Left cardiac atrium (tissue), 4 donors: ENCODE results near the gene CDX2. TPM values are rescaled to one million over a fixed set of nuclear protein-coding genes. Genes with fewer than 3 reads are reported as not detected.

Experiments used
- ATAC-seq, 2 donors: fragments of 200-7000 bp; cut with Tn5 transposase; one replicate each; pipeline ENCODE4 v1.9.1; 2020; ENCODE audit warnings: mild to moderate bottlenecking in 2 of 2, moderate library complexity in 2 of 2
- DNase-seq: peaks from one replicate; pipeline ENCODE4 v3.0.0-alpha.2; 2020
- intact Hi-C, 2 donors: fragments of 100-400 bp; cut with DNase I; formaldehyde crosslinking; loops; one replicate each; pipeline versions ENCODE4 v1.14.1 to v1.15.1; 2022 to 2023
- total RNA-seq, 2 donors: library from RNA; stranded (reverse); fragmentation: NEBNext Ultra II Directional; extraction: Animal tissue kit (Norgen Biotek cat#: 25700); gene quantifications; one replicate each; pipeline ENCODE4 v1.2.1, GENCODE V29; 2021
- donor health status: DM: no; HTN: yes; CAD: no.
- donor health status: DM: no; HTN: yes; CAD: no; lungs with severe emphysema.
- donor health status: DM: yes; HTN: yes; CAD: no.
- donor health status: Dilated cardiomyopathy.

The CDX2 gene
- total RNA-seq, 2 donors from 2014 or later, result not detected

DNA sequence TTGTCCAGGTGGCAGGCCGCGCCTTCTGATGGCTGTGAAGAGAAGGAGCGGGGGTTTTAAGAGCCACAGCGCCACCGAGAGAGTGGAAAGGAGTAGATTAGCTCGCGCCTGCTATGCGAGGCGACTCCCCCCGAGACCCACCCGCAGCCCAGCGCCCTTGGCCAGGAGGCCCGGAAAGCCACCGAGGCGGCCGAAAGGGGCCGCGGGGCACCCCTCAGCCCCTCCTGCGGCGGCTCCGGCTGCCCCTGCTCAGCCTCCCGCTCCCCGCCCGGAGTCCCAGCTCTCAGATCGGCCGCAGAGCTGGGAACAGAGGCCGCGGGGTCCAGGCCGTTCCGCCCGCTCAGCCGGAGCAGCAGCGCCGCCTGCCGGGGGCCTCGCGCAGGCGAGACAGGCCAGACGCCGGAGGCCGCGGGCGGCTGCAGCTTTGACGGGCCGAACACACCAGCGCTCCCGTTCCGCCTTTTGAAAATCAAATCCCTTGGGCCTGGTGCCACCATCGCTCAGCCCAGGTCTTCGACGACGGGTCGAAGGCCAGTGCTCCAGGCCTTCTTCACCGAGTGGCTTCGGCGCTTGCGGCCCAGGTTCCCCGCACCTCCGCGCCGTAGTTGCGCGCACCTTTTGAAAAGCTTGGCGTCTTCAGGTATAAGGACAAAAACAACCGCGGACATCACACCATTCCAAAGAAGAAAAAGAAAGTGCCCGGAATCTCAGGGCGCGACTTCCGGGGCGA, 15.3 kb downstream of the CDX2 start:
- intact Hi-C loops, result no loop called here
- peak; percentile 98 to 99 for ATAC-seq

DNA sequence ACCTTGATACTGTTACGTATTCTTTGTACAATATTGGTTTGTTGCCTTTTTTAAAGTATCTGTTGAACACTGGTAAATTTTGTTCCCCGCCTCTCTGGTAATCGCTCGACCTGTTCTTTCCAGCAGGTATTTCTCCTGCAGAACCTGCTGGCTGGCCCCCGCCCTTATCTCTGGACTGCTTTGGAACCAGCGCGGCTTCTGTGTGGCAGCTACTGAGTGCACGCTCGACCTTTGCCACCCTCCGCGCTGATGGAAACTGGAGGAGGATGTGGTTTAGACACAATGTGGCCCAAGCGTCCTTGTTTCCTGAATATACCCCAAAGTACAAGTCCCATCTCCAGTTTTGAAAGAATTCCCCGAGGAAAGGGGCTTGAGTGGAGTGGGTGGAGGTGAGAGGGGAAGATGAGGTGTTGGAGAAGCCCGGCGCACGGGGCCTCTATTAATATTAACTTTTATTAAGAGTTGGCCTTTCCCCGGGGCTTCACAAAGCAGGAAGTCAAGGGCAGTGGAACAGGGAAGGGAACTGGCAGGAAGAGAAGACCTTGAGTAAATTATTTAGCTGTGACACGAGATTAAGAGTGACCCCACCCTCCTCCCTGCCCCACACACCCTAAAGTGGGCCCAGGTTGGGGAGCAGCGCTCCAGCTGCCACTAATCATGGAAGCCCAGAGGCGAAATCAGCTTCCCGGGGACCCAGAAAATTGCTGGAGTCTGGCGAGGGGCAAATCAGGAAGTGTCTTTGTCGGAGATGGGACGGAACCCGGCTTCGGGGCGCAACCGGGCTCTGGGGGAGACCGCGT, 16.0 kb downstream of the CDX2 start:
- peak in 1 of 2 donors; percentile 36 for ATAC-seq
- intact Hi-C loops, result no loop called here
- DNase-seq, result no peak

More for the DNA sequence above, 15.3 kb downstream of the CDX2 start:
- peak; percentile 74 for DNase-seq

DNA sequence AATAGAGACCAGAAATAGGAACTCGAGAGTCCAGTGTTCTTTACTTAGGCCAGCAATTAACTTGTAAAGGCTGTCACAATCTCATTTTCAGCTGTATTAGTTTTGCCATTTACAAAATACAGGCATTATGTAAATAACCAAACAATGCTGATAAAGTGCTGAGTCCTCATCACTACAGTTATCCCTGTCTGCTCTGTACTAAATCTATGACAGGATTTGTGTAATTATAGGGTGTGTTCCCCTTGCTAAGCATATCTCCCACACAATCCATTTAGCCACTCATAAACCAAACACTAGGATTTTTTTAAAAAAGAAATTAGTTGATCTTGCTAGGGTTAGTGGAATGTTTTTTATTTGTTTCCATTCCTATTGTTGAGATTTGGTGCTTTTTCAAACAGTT, 26.1 kb downstream of the CDX2 start:
- ATAC-seq, result no peak
- intact Hi-C loops, result no loop called here
- DNase-seq, result no peak

DNA sequence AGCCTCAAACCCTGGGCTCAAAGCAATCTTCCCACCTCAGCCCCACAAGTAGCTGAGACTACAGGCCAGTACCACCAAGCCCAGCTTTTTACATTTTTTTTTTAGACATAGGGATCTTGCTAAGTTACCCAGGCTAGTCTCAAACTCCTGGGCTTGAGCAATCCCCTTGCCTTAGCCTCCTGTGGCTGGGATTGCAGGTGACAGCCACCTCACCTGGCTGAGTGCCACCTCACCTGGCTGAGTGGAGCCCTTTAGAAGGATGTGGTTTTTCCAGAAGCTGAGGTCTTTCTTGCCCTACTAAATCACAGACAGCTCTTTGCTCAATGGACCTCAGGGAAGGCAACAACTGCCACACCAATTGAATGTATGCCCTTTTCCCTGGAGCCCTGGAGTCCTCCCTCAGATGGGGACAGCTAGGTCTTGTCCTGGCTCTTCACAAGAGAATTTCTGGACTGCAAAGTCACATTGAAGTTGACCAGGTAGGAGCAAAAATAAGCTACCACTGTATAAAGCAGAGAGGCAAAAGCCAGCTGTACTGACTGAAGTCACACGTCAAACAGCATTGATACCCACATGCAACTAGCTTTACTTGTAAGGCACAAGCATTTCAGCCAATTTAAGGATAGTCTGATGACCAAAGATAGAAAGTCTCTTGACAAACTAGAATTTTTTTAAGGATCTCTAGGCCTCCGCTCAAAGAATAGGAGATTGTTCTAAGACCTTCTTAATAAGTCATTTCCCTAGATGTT, 35.4 kb downstream of the CDX2 start:
- intact Hi-C loops, result no loop called here
- ATAC-seq (no peak), DNase-seq (no peak)

DNA sequence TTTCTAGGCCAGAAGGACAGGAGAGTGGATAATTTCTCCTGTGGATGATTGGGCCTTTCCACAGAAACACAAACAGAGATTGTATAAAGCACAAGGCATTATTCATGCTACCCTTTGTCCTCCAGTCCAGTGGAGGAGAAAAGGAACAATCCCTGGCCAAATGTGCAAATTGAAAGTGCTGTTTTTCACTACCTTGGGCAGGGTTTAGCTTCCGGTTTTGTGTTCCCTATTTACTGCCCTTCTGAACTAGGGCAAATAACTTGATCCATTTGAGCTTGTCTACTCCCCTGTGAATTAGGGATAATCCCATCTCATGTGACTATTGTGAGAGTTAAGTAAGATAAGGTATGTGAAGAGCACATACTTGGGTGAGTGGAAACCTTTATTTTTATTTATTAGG, 36.0 kb downstream of the CDX2 start:
- DNase-seq, result no peak
- ATAC-seq, result no peak
- intact Hi-C loops, result no loop called here

DNA sequence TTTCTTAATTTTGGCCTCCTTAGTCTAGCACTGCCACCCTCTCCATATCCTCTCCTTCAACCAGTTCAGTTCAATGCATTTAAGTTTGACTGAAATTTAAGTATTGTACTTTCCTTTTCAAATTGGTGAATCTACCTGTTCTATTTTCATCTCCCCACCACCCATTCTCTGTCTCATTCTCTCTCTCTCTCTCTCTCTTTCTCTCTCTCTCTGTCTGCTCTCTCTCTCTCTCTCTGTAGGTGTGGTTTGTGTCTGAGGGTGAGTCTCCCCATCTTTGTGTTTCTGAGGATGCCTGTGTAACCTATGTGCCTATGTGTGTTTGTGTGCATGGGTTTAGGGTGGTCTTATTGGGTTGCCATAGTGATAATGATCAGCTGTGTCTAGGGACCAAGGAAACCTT, 39.2 kb downstream of the CDX2 start:
- ATAC-seq (no peak), DNase-seq (no peak)
- intact Hi-C loops, result no loop called here

DNA sequence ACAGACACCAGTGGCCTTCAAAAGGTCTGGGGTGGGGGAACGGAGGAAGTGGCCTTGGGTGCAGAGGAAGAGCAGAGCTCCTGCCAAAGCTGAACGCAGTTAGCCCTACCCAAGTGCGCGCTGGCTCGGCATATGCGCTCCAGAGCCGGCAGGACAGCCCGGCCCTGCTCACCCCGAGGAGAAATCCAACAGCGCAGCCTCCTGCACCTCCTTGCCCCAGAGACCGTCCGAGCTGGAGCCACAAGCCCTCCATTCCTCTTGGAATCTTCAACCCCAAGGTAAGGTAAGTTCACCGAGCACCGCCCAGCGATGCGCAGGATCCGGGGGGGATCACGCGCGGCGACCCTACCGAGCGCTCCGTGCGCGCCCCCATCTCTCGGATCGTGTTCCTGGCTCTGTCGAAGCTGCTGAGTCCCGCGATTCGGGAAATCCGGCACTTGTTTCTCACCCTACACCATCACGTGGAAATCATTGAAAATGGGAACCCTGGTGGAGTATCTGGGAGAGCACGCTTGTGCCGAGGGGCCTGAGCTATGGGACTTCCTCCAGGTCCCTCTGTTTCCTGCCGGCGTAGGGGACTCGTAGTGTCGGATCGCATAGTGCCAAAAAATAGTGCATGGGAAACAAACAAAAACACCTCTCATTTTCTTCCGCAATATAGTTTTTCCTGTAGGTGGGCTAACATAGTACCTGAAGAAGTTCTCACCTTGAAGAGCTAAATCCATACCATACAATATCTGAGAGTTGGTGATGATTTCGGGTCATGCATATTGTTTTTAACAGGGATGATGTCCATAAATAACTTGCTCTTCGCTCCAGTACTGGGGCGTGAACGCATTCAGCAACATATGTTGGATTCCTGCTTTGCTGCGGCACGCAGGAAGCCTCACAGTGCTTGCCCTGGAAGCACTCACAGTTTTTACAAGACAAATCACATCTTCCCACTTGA, 40.0 kb downstream of the CDX2 start:
- intact Hi-C loops, result no loop called here
- ATAC-seq (no peak), DNase-seq (no peak)

DNA sequence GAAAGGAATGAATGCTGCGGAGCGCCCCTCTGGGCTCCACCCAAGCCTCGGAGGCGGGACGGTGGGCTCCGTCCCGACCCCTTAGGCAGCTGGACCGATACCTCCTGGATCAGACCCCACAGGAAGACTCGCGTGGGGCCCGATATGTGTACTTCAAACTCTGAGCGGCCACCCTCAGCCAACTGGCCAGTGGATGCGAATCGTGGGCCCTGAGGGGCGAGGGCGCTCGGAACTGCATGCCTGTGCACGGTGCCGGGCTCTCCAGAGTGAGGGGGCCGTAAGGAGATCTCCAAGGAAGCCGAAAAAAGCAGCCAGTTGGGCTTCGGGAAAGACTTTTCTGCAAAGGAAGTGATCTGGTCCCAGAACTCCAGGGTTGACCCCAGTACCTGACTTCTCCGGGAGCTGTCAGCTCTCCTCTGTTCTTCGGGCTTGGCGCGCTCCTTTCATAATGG, 40.7 kb downstream of the CDX2 start:
- intact Hi-C loops, result no loop called here
- DNase-seq, result no peak
- no peak for ATAC-seq

DNA sequence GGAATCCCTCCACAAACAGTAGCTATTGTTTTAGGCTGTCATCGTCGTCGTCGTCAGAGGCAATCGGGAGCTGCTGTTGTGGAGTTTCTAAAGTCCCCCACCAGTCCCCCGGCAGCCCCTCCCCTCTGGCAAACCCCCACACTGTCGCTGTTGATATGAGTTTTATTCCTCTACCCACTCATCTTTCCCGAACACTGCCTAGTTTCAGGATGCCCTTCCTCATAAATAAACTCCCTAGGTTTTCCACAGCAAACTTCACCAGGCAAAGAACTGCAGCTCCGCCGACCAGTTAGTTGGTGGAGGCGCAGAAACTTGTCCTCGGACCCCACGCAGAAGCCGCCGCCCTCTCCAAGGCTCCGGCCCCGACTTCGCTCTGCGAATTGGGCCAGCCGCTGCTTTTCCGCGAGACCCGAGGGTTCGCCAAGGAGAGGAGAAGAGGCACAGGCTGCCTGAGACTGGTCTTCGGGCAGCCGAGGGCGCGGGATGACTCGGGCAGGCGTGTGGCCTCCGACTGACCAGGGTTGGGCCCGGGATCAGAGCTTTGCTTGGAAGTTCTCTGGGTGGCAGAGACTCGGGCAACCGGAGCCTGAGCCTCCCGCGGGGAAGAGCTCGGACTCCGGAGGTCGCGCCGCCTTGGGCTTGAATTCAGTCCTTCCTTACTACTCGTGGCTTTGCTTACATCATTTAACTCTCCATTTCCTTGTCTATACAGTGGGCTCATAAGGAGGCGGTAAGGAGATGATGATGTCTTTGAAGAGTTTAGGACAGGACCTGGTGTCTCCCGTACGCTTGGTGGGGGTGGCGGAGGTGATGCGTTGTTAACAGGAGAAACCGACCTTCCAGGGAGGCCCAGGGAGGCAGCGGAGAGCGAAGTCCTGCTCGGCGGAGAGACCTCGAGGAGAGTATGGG, 41.4 kb downstream of the CDX2 start:
- DNase-seq, result no peak
- intact Hi-C loops, result no loop called here
- no peak for ATAC-seq

DNA sequence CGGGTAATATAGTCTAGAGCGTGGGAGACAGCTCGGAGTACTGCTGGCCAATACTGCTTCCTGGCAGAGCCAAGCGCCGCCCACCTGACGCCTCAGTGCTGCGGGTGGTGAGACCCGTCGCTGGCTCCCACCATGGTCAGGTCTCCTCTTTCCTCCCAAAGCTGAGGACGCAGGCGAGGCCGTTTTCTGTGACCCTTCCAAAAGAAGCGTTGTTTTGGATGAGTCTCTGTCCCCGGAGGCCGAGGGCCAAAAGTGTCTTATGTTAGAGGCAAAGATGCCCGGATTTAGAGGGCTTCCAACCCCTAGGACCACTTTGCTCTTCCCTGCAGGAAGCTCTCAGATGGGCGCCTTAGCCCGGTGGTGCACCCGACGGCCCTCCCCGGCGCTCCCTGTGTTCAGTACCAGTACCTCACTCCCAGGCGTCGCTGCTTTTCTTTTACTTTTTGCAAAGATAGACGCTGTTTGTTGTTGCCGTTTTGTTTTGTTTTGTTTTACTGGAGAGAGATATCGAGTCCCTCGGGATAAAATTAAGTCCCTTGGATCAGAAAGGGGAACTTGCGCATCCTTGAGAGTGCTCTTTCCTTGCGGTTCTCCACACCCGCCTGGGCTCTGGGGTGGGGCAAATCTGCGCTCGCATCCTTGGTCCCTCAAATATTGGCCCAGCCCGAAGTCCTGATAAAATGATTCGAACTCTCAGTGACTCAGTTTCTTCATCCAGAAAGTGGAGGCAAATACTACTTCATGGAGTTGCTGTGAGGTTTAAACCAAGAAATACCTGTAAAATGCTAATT, 42.3 kb downstream of the CDX2 start:
- no peak for ATAC-seq
- DNase-seq, result no peak
- intact Hi-C loops, result no loop called here

DNA sequence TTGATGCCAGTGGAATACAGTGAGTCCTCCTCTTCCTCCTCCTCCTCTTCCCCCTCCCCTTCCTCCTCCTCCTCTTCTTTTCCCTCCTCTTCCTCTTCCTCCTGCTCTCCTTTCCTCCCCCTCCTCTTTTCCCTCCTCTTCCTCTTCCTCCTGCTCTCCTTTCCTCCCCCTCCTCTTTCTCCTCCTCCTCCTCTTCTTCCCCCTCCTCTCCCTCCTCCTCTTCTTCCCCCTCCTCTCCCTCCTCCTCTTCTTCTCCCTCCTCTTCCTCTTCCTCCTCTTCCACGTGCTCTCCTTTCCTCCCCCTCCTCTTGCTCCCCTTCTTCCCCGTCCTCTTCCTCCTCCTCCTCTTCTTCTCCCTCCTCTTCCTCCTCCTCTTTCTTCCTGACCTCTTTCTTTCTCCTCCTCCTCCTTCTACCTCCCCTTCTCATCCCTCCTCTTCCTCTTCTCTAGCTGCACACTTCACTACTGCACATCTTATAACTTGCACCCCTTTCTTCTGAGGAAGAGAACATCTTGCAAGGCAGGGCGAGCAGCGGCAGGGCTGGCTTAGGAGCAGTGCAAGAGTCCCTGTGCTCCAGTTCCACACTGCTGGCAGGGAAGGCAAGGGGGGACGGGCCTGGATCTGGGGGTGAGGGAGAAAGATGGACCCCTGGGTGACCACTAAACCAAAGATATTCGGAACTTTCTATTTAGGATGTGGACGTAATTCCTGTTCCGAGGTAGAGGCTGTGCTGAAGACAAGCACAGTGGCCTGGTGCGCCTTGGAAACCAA, 43.7 kb downstream of the CDX2 start:
- ATAC-seq (no peak), DNase-seq (no peak)
- intact Hi-C loops, result no loop called here

DNA sequence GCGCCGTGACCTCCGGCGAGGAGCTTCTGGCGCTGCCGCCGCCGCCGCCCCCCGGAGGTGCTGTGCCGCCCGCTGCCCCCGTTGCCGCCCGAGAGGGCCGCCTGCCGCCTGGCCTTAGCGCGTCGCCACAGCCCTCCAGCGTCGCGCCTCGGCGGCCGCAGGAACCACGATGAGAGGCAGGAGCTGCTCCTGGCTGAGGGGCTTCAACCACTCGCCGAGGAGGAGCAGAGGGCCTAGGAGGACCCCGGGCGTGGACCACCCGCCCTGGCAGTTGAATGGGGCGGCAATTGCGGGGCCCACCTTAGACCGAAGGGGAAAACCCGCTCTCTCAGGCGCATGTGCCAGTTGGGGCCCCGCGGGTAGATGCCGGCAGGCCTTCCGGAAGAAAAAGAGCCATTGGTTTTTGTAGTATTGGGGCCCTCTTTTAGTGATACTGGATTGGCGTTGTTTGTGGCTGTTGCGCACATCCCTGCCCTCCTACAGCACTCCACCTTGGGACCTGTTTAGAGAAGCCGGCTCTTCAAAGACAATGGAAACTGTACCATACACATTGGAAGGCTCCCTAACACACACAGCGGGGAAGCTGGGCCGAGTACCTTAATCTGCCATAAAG, 44.5 kb downstream of the CDX2 start:
- intact Hi-C loops, result no loop called here
- ATAC-seq (no peak), DNase-seq (no peak)

DNA sequence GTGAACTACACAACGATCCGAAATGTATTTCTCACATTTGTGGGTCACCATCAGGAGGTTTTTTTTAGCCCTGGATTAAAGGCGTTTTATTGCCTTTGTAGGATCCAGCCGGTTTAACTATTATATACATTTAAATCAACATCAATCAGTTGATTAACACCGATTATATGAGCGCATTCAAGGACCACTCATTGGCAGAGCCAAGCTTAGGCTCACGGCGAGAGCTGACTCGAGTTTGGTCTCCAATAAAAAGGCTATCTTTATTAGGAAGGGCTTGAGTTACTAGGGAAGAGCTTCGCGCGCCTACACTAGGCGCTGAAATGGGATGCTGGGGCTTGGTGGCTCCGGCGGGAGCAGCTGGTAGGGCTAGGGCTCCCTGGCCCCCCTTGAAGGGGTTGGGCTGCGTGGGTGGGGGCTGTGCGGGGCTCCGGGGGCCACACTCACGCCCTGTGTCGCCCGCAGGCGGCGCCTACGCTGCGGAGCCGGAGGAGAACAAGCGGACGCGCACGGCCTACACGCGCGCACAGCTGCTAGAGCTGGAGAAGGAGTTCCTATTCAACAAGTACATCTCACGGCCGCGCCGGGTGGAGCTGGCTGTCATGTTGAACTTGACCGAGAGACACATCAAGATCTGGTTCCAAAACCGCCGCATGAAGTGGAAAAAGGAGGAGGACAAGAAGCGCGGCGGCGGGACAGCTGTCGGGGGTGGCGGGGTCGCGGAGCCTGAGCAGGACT, 45.2 kb downstream of the CDX2 start:
- intact Hi-C loops, result no loop called here
- DNase-seq, result no peak
- no peak for ATAC-seq

DNA sequence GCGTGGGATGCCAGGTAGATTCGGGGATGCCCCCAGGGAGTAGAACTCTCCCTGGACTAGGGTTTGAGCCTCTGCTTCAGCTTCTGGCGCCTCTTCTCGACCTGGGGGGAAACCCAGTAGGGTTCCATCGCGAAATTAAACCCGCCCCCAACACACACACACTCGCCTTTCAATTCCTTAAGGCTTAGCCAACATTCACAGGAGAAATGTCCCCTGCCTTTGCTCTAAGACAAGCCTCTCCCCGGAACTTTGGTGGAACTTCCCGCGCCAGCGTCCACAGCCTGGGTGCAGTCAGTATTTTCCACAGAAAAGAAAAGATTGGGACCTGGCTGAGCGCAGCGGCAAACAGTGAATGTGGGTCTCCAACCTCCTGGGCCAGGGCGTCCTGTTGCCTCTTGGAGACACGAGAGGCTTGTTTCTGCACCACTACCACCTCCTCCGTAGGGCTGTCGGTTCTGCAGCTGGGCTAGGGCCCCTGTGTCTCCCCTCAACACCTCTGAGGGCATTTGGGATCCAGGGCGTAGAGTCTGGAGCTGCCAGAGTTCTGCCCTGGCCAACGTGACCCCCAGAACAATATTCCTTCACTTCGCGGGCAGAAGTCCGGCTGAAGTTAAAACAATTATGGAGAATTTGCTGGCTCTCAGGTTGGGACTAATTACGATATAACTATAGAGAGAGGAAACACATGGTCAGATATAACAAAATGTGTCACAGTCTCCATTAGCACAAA, 46.1 kb downstream of the CDX2 start:
- DNase-seq (no peak), ATAC-seq (no peak)
- intact Hi-C loops, result no loop called here
